H1 (cell line): ENCODE results near the gene AGRP. TPM values are rescaled to one million over a fixed set of nuclear protein-coding genes. Genes with fewer than 3 reads are reported as not detected.

ENCODE experiments used
- CTCF ChIA-PET: fragments of 300-600 bp; sonication (Branson Sonifier 250); formaldehyde crosslinking; loops from one replicate; lab custom pipeline; 2021; ENCODE audit not compliant: partially characterized antibody; lab: Charles Lee
- POLR2A ChIA-PET: fragments of 300-600 bp; sonication (Branson Sonifier 250); formaldehyde crosslinking; loops from one replicate; lab custom pipeline; 2021; ENCODE audit warnings: inconsistent platforms; ENCODE audit not compliant: partially characterized antibody; lab: Charles Lee
- DNase-seq, 2 experiments: peaks; one replicate each; pipeline versions ENCODE4 v3.0.0 to v3.0.0-alpha.2; 2010 to 2022; ENCODE audit warnings: low spot score in 2 of 2, low read depth in 1 of 2, mixed read lengths in 1 of 2
- FAIRE-seq: peaks from 2 replicates; lab custom pipeline; 2011; peaks lifted over from hg19 to GRCh38; lab: Jason Lieb, UNC
- H2AFZ ChIP-seq: 2 replicates; pipeline ENCODE4 v1.8.1; 2012; ENCODE audit warnings: low read length, inconsistent platforms
- H2AK5ac ChIP-seq: 2 replicates; pipeline ENCODE4 v1.6.1; 2013; ENCODE audit warnings: low read depth, low read length
- H2BK120ac ChIP-seq: replicated peaks from 2 replicates; pipeline ENCODE3; 2013; ENCODE audit warnings: low read depth, low read length, inconsistent platforms
- H2BK12ac ChIP-seq: 2 replicates; pipeline ENCODE4 v1.6.1; 2013; ENCODE audit warnings: low read depth, low read length
- H2BK15ac ChIP-seq: 2 replicates; pipeline ENCODE4 v1.6.1; 2013; ENCODE audit warnings: low read length
- H2BK20ac ChIP-seq: 2 replicates; pipeline ENCODE4 v1.6.1; 2013; ENCODE audit warnings: low read length
- H2BK5ac ChIP-seq: 2 replicates; pipeline ENCODE4 v1.6.1; 2013; ENCODE audit warnings: low read depth, low read length
- H3K14ac ChIP-seq: 2 replicates; pipeline ENCODE4 v1.6.1; 2013; ENCODE audit warnings: inconsistent platforms; ENCODE audit not compliant: insufficient read length
- H3K18ac ChIP-seq: 2 replicates; pipeline ENCODE4 v1.6.1; 2013; ENCODE audit warnings: low read length; ENCODE audit errors: extremely low read depth
- H3K23ac ChIP-seq: 2 replicates; pipeline ENCODE4 v1.6.1; 2013; ENCODE audit warnings: inconsistent platforms; ENCODE audit not compliant: insufficient read length
- H3K23me2 ChIP-seq: 2 replicates; pipeline ENCODE4 v1.6.1; 2013; ENCODE audit warnings: low read depth, low read length
- H3K27ac ChIP-seq: 2 replicates; pipeline ENCODE4 v1.6.1; 2011; ENCODE audit warnings: low read depth, low read length, inconsistent platforms
- H3K27me3 ChIP-seq, 4 experiments: replicated peaks in 1 of 4; 1 replicate in 1 of 4; 2 replicates in 3 of 4; pipeline versions ENCODE4 v1.6.1 to v1.8.1; 2011 to 2013; ENCODE audit warnings: low read length in 3 of 4, mild to moderate bottlenecking in 3 of 4, inconsistent platforms in 2 of 4, mixed read lengths in 2 of 4, moderate library complexity in 1 of 4; ENCODE audit not compliant: control insufficient read depth in 3 of 4, insufficient read depth in 3 of 4; ENCODE audit errors: extremely low read depth in 1 of 4
- H3K36me3 ChIP-seq, 4 experiments: 2 replicates each; pipeline versions ENCODE4 v1.6.1 to v1.8.1; 2011 to 2013; ENCODE audit warnings: mild to moderate bottlenecking in 4 of 4, low read length in 3 of 4, moderate library complexity in 2 of 4, control low read depth in 1 of 4, inconsistent platforms in 1 of 4; ENCODE audit not compliant: insufficient read depth in 4 of 4, control insufficient read depth in 2 of 4
- H3K4ac ChIP-seq: replicated peaks from 2 replicates; pipeline ENCODE3; 2013; ENCODE audit warnings: low read length, low read depth, mixed read lengths, inconsistent platforms; ENCODE audit not compliant: insufficient read length
- H3K4me1 ChIP-seq, 4 experiments: replicated peaks in 1 of 4; 1 replicate in 1 of 4; 2 replicates in 3 of 4; pipeline versions ENCODE4 v1.6.1 to v1.8.1; 2011 to 2013; ENCODE audit warnings: low read length in 3 of 4, inconsistent platforms in 2 of 4, mixed read lengths in 1 of 4; ENCODE audit not compliant: insufficient read depth in 4 of 4, control insufficient read depth in 3 of 4
- H3K4me2 ChIP-seq, 2 experiments: 2 replicates each; pipeline versions ENCODE4 v1.6.1 to v1.8.1; 2011 to 2013; ENCODE audit warnings: low read depth in 2 of 2, low read length in 2 of 2, control low read depth in 1 of 2, inconsistent platforms in 1 of 2, mild to moderate bottlenecking in 1 of 2; ENCODE audit not compliant: insufficient read depth in 1 of 2
- H3K4me3 ChIP-seq, 4 experiments: fragments of 200-600, 300-600 bp in 1 of 4; sonication (generic), shearing (Covaris generic), sonication (Bioruptor Twin) in 1 of 4; 2 replicates each; pipeline versions ENCODE4 v1.5.1 to v1.8.1; 2011 to 2016; ENCODE audit warnings: low read length in 4 of 4, low read depth in 3 of 4, control low read depth in 2 of 4, inconsistent platforms in 2 of 4, mild to moderate bottlenecking in 2 of 4, mixed read lengths in 1 of 4, moderate library complexity in 1 of 4; ENCODE audit not compliant: insufficient read depth in 2 of 4; ENCODE audit errors: extremely low read depth in 1 of 4
- H3K56ac ChIP-seq: replicated peaks from 2 replicates; pipeline ENCODE3; 2013; ENCODE audit warnings: low read depth, mild to moderate bottlenecking, mixed read lengths, low read length, inconsistent platforms; ENCODE audit not compliant: insufficient read length
- H3K79me1 ChIP-seq: 2 replicates; pipeline ENCODE4 v1.6.1; 2013; ENCODE audit warnings: low read depth, low read length, control low read depth
- H3K79me2 ChIP-seq, 2 experiments: 2 replicates each; pipeline versions ENCODE4 v1.6.1 to v1.8.1; 2012 to 2013; ENCODE audit warnings: low read length in 2 of 2, mild to moderate bottlenecking in 2 of 2, inconsistent platforms in 1 of 2; ENCODE audit not compliant: insufficient read depth in 2 of 2, control insufficient read depth in 1 of 2
- H3K9ac ChIP-seq, 4 experiments: replicated peaks in 1 of 4; 1 replicate in 1 of 4; 2 replicates in 3 of 4; pipeline versions ENCODE4 v1.6.1 to v1.8.1; 2011 to 2013; ENCODE audit warnings: low read depth in 3 of 4, low read length in 3 of 4, control low read depth in 2 of 4, mild to moderate bottlenecking in 2 of 4, moderate library complexity in 2 of 4, inconsistent platforms in 1 of 4; ENCODE audit errors: extremely low read depth in 1 of 4
- H3K9me3 ChIP-seq, 2 experiments: 2 replicates each; pipeline versions ENCODE4 v1.6.1 to v1.8.1; 2012 to 2013; ENCODE audit warnings: mild to moderate bottlenecking in 2 of 2, moderate library complexity in 2 of 2, control low read depth in 1 of 2, inconsistent platforms in 1 of 2, low read depth in 1 of 2, low read length in 1 of 2, mixed read lengths in 1 of 2; ENCODE audit not compliant: insufficient read depth in 2 of 2
- H4K20me1 ChIP-seq, 2 experiments: replicated peaks in 1 of 2; 2 replicates each; pipeline versions ENCODE3 to v1.8.1; 2011 to 2013; ENCODE audit warnings: inconsistent platforms in 2 of 2, low read length in 2 of 2, mild to moderate bottlenecking in 1 of 2; ENCODE audit not compliant: insufficient read depth in 2 of 2, control insufficient read depth in 1 of 2
- H4K5ac ChIP-seq: 2 replicates; pipeline ENCODE4 v1.6.1; 2013; ENCODE audit warnings: low read length, low read depth, mixed read lengths, inconsistent platforms; ENCODE audit not compliant: insufficient read length
- H4K8ac ChIP-seq: 2 replicates; pipeline ENCODE4 v1.8.0; 2013; ENCODE audit warnings: mild to moderate bottlenecking, moderate library complexity, low read length, inconsistent platforms; ENCODE audit not compliant: insufficient read depth; ENCODE audit errors: extremely low read depth
- H4K91ac ChIP-seq: replicated peaks from 2 replicates; pipeline ENCODE3; 2013; ENCODE audit warnings: low read length, mixed read lengths, inconsistent platforms; ENCODE audit not compliant: insufficient read length
- BCL11A ChIP-seq, 2 experiments: IDR thresholded peaks; one replicate each; pipeline ENCODE4 v1.6.1; 2011; ENCODE audit warnings: low read depth in 2 of 2, low read length in 2 of 2, mild to moderate bottlenecking in 2 of 2
- POLR2AphosphoS5 ChIP-seq: IDR thresholded peaks from 2 replicates; pipeline ENCODE4 v1.6.1; 2011; ENCODE audit warnings: low read depth, low read length
- SP4 ChIP-seq: IDR thresholded peaks from 2 replicates; pipeline ENCODE4 v1.6.1; 2012; ENCODE audit warnings: low read length, inconsistent platforms
- ZNF274 ChIP-seq: IDR thresholded peaks from 2 replicates; pipeline ENCODE4 v1.7.0; 2012; ENCODE audit warnings: low read length, borderline replicate concordance; ENCODE audit errors: extremely low read depth
- WGBS, 2 experiments: shearing (Covaris generic) in 1 of 2; methylation state at CpG; one replicate each; pipeline versions ENCODE4 v1.1.6 to v1.1.7; 2013 to 2015; ENCODE audit warnings: low lambda C conversion rate in 2 of 2, mixed read lengths in 2 of 2, inconsistent platforms in 1 of 2, low coverage in 1 of 2, missing lambda C conversion rate in 1 of 2; ENCODE audit not compliant: insufficient replicate concordance in 2 of 2, insufficient coverage in 1 of 2, insufficient read length in 1 of 2; ENCODE audit errors: extremely low coverage in 1 of 2, missing lambda C conversion rate in 1 of 2; 5-methylcytosine and 5-hydroxymethylcytosine counted together
- polyA plus RNA-seq, 7 experiments: library from polyadenylated mRNA; depleted of rRNA in 3 of 7; stranded (reverse) in 5 of 7; unstranded in 2 of 7; fragments of >200 nt in 5 of 7; fragments of 200-250 nt in 2 of 7; gene quantifications; 1 replicate in 5 of 7; 2 replicates in 1 of 7; 4 replicates in 1 of 7; pipeline versions ENCODE4 v1.2.1 to v1.2.3, GENCODE V29; 2011 to 2013; ENCODE audit warnings: missing spikeins in 2 of 7, mixed read lengths in 2 of 7
- total RNA-seq: library from RNA; stranded (reverse); fragmentation: NEBNext Ultra II Directional; extraction: Animal tissue kit (Norgen Biotek cat#: 25700); gene quantifications from 2 replicates; pipeline ENCODE4 v1.2.1, GENCODE V29; 2021

AGRP gene
- total and polyA plus RNA-seq, 2 of the 8 experiments (the other 6 are each of a cell fraction or from before 2014, with no cell fraction given): not detected

DNA sequence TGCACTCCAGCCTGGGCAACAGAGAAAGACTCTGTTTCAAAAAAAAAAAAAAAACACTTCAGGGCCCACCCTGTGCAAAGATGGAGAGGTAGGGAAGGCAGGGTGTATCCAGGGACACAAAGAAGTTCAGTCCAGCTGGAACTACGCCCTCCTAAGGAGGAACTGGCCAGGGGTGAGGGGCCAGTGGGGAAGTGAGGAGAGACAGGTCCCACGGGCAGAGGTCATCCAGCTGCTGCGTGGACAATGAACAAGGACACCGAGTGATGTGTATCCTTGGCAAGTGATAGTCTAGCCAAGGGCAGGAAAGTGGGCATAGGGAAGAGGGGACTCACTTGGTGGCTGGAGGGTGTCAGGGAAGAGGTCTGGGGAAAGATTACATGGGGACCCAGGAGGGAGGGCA lies 35.9 kb upstream of the AGRP start:
- H3K36me3 ChIP-seq: no peaks in the 10 kb centered on the region
- H3K4me3 ChIP-seq: no peak overlapping the region
- no peak overlapping the region for H4K91ac ChIP-seq
- DNase-seq: no peak
- 91% methylated on average over 4 of the region's 4 CpGs; no CpG with 5 or more reads in 1 of the 2 experiments for WGBS, 2 experiments
- ChIA-PET POLR2A (no interaction called here), CTCF (interaction anchor here (0.6 to 8.7 kb wide), 11 partner anchors 12 to 408 kb away, joined by 3 to 166 read pairs (median 46); partner anchors contain the start of genes ACD, C16orf86, CARMIL2 and CTCF)
- TF ChIP-seq ZNF274 (no peak), SP4 (no peak), BCL11A (IDR thresholded peaks at IDR 0.05; ENCODE audit: low read depth in 2 of 2, low read length in 2 of 2) (no peak), POLR2AphosphoS5 (no peak)
- no peak overlapping the region for H3K23ac ChIP-seq
- H4K20me1 ChIP-seq: no peaks in the 10 kb centered on the region
- H3K18ac ChIP-seq: no peak overlapping the region
- no peak overlapping the region for H2BK5ac ChIP-seq
- H3K4me2 ChIP-seq: no peak overlapping the region
- H2BK12ac ChIP-seq: no peak overlapping the region
- no peaks in the 10 kb centered on the region for H3K23me2 ChIP-seq
- no peak overlapping the region for H4K5ac ChIP-seq
- H3K4ac ChIP-seq: no peak overlapping the region
- H3K9me3 ChIP-seq: no peaks in the 10 kb centered on the region
- no peak overlapping the region for H3K9ac ChIP-seq
- H3K79me2 ChIP-seq: no peaks in the 10 kb centered on the region
- no peak overlapping the region for H3K14ac ChIP-seq
- no peaks in the 10 kb centered on the region for H3K4me1 ChIP-seq
- H3K27ac ChIP-seq: no peak overlapping the region
- no peak overlapping the region for H2BK120ac ChIP-seq
- no peak overlapping the region for H2AFZ ChIP-seq
- peaks cover 3 to 29% (median 14%) of the 10 kb centered on the region in 4 experiments; a peak in 6 of 7 replicates for H3K27me3 ChIP-seq
- H4K8ac ChIP-seq: no peak overlapping the region; the same call in 1 of the 2 replicates
- no peaks in the 10 kb centered on the region; the same call in 1 of the 2 replicates for H3K79me1 ChIP-seq
- H2AK5ac ChIP-seq: no peak overlapping the region
- no peak overlapping the region for H3K56ac ChIP-seq
- H2BK20ac ChIP-seq: no peak overlapping the region
- no peak overlapping the region for H2BK15ac ChIP-seq
- no peak for FAIRE-seq
